ENCODE results near the gene EPG5. TPM values are rescaled to one million over a fixed set of nuclear protein-coding genes. Genes with fewer than 3 reads are reported as not detected.

Gene EPG5
- total RNA-seq, 1 experiment from 2014 or later, result 16.7 TPM

GRCh38 chr18:45935591-45936335 is 31.4 kb downstream of the EPG5 start:
- no peak overlapping the region for H3K27ac ChIP-seq (ENCODE audit: low read depth, low read length, poor library complexity, severe bottlenecking)
- no peak for DNase-seq (ENCODE audit: low spot score)
- BruUV-seq (replicated peaks), result no TSS peak
- intact Hi-C loops (cut with micrococcal nuclease; ENCODE audit: unreplicated experiment), result no loop called here
- TF ChIP-seq EZH2 (IDR thresholded peaks at IDR 0.05; ENCODE audit: borderline replicate concordance, low read depth, low read length, poor library complexity, severe bottlenecking) (no peak), CTCF (conservative IDR thresholded peaks at IDR 0.05; ENCODE audit: low read depth, low read length) (no peak)
- CTCF ChIA-PET, result interaction anchor here (0.6 kb wide), 1 partner anchor 24 kb away, joined by 7 read pairs; no protein-coding TSS in a partner anchor
- POLR2A ChIA-PET (ENCODE audit: low non-redundant PET), result no interaction called here
- no peaks in the 10 kb centered on the region for H3K9me3 ChIP-seq (ENCODE audit: low read depth, low read length, poor library complexity, severe bottlenecking)
- no peak overlapping the region for H3K4me3 ChIP-seq (ENCODE audit: low read depth, low read length, poor library complexity, severe bottlenecking)
- H3K36me3 ChIP-seq (ENCODE audit: insufficient read depth, low read length, poor library complexity, severe bottlenecking), result peaks cover 15% of the 10 kb centered on the region
- H3K4me1 ChIP-seq (ENCODE audit: insufficient read depth, low read length, poor library complexity, severe bottlenecking), result no peaks in the 10 kb centered on the region
- H3K27me3 ChIP-seq (replicated peaks; ENCODE audit: insufficient read depth, low read depth, low read length, poor library complexity), result no peaks in the 10 kb centered on the region

- TF ChIP-seq CTCF (conservative IDR thresholded peaks at IDR 0.05; ENCODE audit: low read depth, low read length), result no peak
- no peak for TF ChIP-seq EZH2 (IDR thresholded peaks at IDR 0.05; ENCODE audit: borderline replicate concordance, low read depth, low read length, poor library complexity, severe bottlenecking)
- Histone ChIP-seq H3K27me3 (replicated peaks; ENCODE audit: insufficient read depth, low read depth, low read length, poor library complexity) (no peaks in the 10 kb centered on the region), H3K36me3 (ENCODE audit: insufficient read depth, low read length, poor library complexity, severe bottlenecking) (peaks cover 14% of the 10 kb centered on the region), H3K4me3 (ENCODE audit: low read depth, low read length, poor library complexity, severe bottlenecking) (no peak overlapping the region), H3K4me1 (ENCODE audit: insufficient read depth, low read length, poor library complexity, severe bottlenecking) (no peaks in the 10 kb centered on the region), H3K27ac (ENCODE audit: low read depth, low read length, poor library complexity, severe bottlenecking) (no peak overlapping the region), H3K9me3 (ENCODE audit: low read depth, low read length, poor library complexity, severe bottlenecking) (no peaks in the 10 kb centered on the region)
- CTCF ChIA-PET, result no interaction called here
- BruUV-seq (replicated peaks), result no TSS peak
- no peak for DNase-seq (ENCODE audit: low spot score)
- intact Hi-C loops (cut with micrococcal nuclease; ENCODE audit: unreplicated experiment), result no loop called here
- POLR2A ChIA-PET (ENCODE audit: low non-redundant PET), result no interaction called here
Measured at GRCh38 chr18:45932708-45933107, 34.4 kb downstream of the EPG5 start.

- H3K4me3 ChIP-seq (ENCODE audit: low read depth, low read length, poor library complexity, severe bottlenecking), result no peak overlapping the region
- H3K36me3 ChIP-seq (ENCODE audit: insufficient read depth, low read length, poor library complexity, severe bottlenecking), result peaks cover 17% of the 10 kb centered on the region
- intact Hi-C loops (cut with micrococcal nuclease; ENCODE audit: unreplicated experiment), result no loop called here
- POLR2A ChIA-PET (ENCODE audit: low non-redundant PET), result no interaction called here
- no TSS peak for BruUV-seq (replicated peaks)
- no peak for DNase-seq (ENCODE audit: low spot score)
- no peak overlapping the region for H3K27ac ChIP-seq (ENCODE audit: low read depth, low read length, poor library complexity, severe bottlenecking)
- no peaks in the 10 kb centered on the region for H3K4me1 ChIP-seq (ENCODE audit: insufficient read depth, low read length, poor library complexity, severe bottlenecking)
- H3K27me3 ChIP-seq (replicated peaks; ENCODE audit: insufficient read depth, low read depth, low read length, poor library complexity), result no peaks in the 10 kb centered on the region
- TF ChIP-seq EZH2 (IDR thresholded peaks at IDR 0.05; ENCODE audit: borderline replicate concordance, low read depth, low read length, poor library complexity, severe bottlenecking) (no peak), CTCF (conservative IDR thresholded peaks at IDR 0.05; ENCODE audit: low read depth, low read length) (no peak)
- CTCF ChIA-PET, result no interaction called here
- no peaks in the 10 kb centered on the region for H3K9me3 ChIP-seq (ENCODE audit: low read depth, low read length, poor library complexity, severe bottlenecking)
Measured at GRCh38 chr18:45930963-45931362, 36.2 kb downstream of the EPG5 start.
